ENCODE results near the gene ZNF697. TPM values are rescaled to one million over a fixed set of nuclear protein-coding genes. Genes with fewer than 3 reads are reported as not detected.

The ZNF697 gene
- total and polyA plus RNA-seq, 2 donors (not counting 1 experiment from before 2014, with no cell fraction given), result not detected

- no CpG with 5 or more reads among the region's 2 CpGs for WGBS (ENCODE audit: insufficient coverage)
- Histone ChIP-seq H2AFZ (ENCODE audit: insufficient read depth, low read depth, low read length, poor library complexity, severe bottlenecking) (no peak overlapping the region), H3K4me2 (replicated peaks; ENCODE audit: low read depth, low read length, poor library complexity, severe bottlenecking) (no peak overlapping the region), H3K79me2 (ENCODE audit: control insufficient read depth, insufficient read depth, low read length) (no peaks in the 10 kb centered on the region), H3K27me3 (replicated peaks in 1 of 4; ENCODE audit: control extremely low read depth in 1 of 4, control insufficient read depth in 3 of 4, insufficient read depth in 4 of 4, low read length in 3 of 4) (peaks cover 0 to 4% (median 0%) of the 10 kb centered on the region in 4 experiments), H3K9me3 (ENCODE audit: control extremely low read depth in 1 of 3, control insufficient read depth in 2 of 3, insufficient read depth in 1 of 3, low read length in 2 of 3) (no peaks in the 10 kb centered on the region), H3K9ac (ENCODE audit: low read length) (no peak overlapping the region), H3K36me3 (replicated peaks in 1 of 2; ENCODE audit: control extremely low read depth in 1 of 2, control insufficient read depth in 1 of 2, extremely low read depth in 1 of 2, insufficient read depth in 2 of 2, low read length in 1 of 2) (no peaks in the 10 kb centered on the region), H3K4me3 (ENCODE audit: control extremely low read depth in 1 of 5, extremely low read depth in 1 of 5, insufficient read depth in 1 of 5, low read depth in 2 of 5, low read length in 4 of 5) (no peak overlapping the region), H3K27ac (ENCODE audit: low read length in 2 of 2) (no peak overlapping the region), H4K20me1 (ENCODE audit: control insufficient read depth, insufficient read depth, low read length, poor library complexity, severe bottlenecking) (no peaks in the 10 kb centered on the region), H3K4me1 (ENCODE audit: control insufficient read depth in 2 of 2, insufficient read depth in 2 of 2, low read length in 2 of 2) (no peaks in the 10 kb centered on the region)
- Mint-ChIP-seq H3K4me3 (no peak overlapping the region), H3K9me3 (ENCODE audit: insufficient read depth) (no peaks in the 10 kb centered on the region), H3K27me3 (peaks cover 18% of the 10 kb centered on the region), H3K4me1 (no peaks in the 10 kb centered on the region), H3K27ac (no peak overlapping the region)
- ChIA-PET CTCF (no interaction called here), POLR2A (no interaction called here)
- DNase-seq (no peak), ATAC-seq (ENCODE audit: low read depth) (no peak)
- TF ChIP-seq EZH2 (IDR thresholded peaks at IDR 0.05; ENCODE audit: borderline replicate concordance, insufficient read depth, low read depth, low read length, poor library complexity, severe bottlenecking) (no peak), CTCF (IDR thresholded peaks at IDR 0.05) (no peak)
- intact Hi-C loops (cut with micrococcal nuclease), result no loop called here
Measured at GRCh38 chr1:119681560-119681959, 33.5 kb upstream of the ZNF697 start.

GRCh38 chr1:119680723-119681122 is 32.7 kb upstream of the ZNF697 start:
- Mint-ChIP-seq H3K27me3 (peaks cover 16% of the 10 kb centered on the region), H3K4me3 (no peak overlapping the region), H3K4me1 (peaks cover 1% of the 10 kb centered on the region), H3K27ac (no peak overlapping the region), H3K9me3 (ENCODE audit: insufficient read depth) (no peaks in the 10 kb centered on the region)
- intact Hi-C loops (cut with micrococcal nuclease), result no loop called here
- Histone ChIP-seq H2AFZ (ENCODE audit: insufficient read depth, low read depth, low read length, poor library complexity, severe bottlenecking) (no peak overlapping the region), H3K9ac (ENCODE audit: low read length) (no peak overlapping the region), H3K27ac (ENCODE audit: low read length in 2 of 2) (no peak overlapping the region), H3K36me3 (replicated peaks in 1 of 2; ENCODE audit: control extremely low read depth in 1 of 2, control insufficient read depth in 1 of 2, extremely low read depth in 1 of 2, insufficient read depth in 2 of 2, low read length in 1 of 2) (no peaks in the 10 kb centered on the region), H4K20me1 (ENCODE audit: control insufficient read depth, insufficient read depth, low read length, poor library complexity, severe bottlenecking) (no peaks in the 10 kb centered on the region), H3K79me2 (ENCODE audit: control insufficient read depth, insufficient read depth, low read length) (no peaks in the 10 kb centered on the region), H3K4me2 (replicated peaks; ENCODE audit: low read depth, low read length, poor library complexity, severe bottlenecking) (no peak overlapping the region), H3K4me1 (ENCODE audit: control insufficient read depth in 2 of 2, insufficient read depth in 2 of 2, low read length in 2 of 2) (peaks cover 0 to under 1% of the 10 kb centered on the region in 2 donors), H3K4me3 (ENCODE audit: control extremely low read depth in 1 of 5, extremely low read depth in 1 of 5, insufficient read depth in 1 of 5, low read depth in 2 of 5, low read length in 4 of 5) (no peak overlapping the region), H3K27me3 (replicated peaks in 1 of 4; ENCODE audit: control extremely low read depth in 1 of 4, control insufficient read depth in 3 of 4, insufficient read depth in 4 of 4, low read length in 3 of 4) (peaks cover 0 to 4% (median under 1%) of the 10 kb centered on the region in 4 experiments), H3K9me3 (ENCODE audit: control extremely low read depth in 1 of 3, control insufficient read depth in 2 of 3, insufficient read depth in 1 of 3, low read length in 2 of 3) (no peaks in the 10 kb centered on the region)
- WGBS (ENCODE audit: insufficient coverage), result no CpG with 5 or more reads among the region's 2 CpGs
- ChIA-PET POLR2A (no interaction called here), CTCF (no interaction called here)
- ATAC-seq (ENCODE audit: low read depth) (no peak), DNase-seq (no peak)
- no peak for TF ChIP-seq EZH2 (IDR thresholded peaks at IDR 0.05; ENCODE audit: borderline replicate concordance, insufficient read depth, low read depth, low read length, poor library complexity, severe bottlenecking)

All from B cell (primary cell).